ENCODE results near the gene BIRC3. TPM values are rescaled to one million over a fixed set of nuclear protein-coding genes. Genes with fewer than 3 reads are reported as not detected.

The BIRC3 gene
- polyA plus RNA-seq, 2 of the 4 experiments (the other 2 are of a cell fraction), result 11.3 to 17.5 TPM

GRCh38 chr11:102309621-102310541, 7.4 kb upstream of the BIRC3 start:
- ATAC-seq (no peak), DNase-seq (ENCODE audit: low read depth in 1 of 2, low spot score in 1 of 2) (peak in 1 of 2 experiments; percentile 33), FAIRE-seq (no peak)
- Histone ChIP-seq H3K4me3 (no peak overlapping the region), H3K4me1 (peaks cover 48% of the 10 kb centered on the region), H3K9me3 (no peaks in the 10 kb centered on the region), H3K4me2 (no peak overlapping the region), H3K27ac (peak overlapping the region in 1 of 2 experiments; percentile 25; a peak in 1 of 6 replicates)
- POLR2A ChIA-PET, result no interaction called here
- 90% methylated on average over 25 of the region's 25 CpGs for WGBS (ENCODE audit: missing lambda C conversion rate)
- TF ChIP-seq MAZ (IDR thresholded peaks at IDR 0.05; ENCODE audit: borderline replicate concordance, low read depth, low read length) (no peak), RCOR1 (IDR thresholded peaks at IDR 0.05; ENCODE audit: low read depth, low read length) (no peak), CEBPB (IDR thresholded peaks at IDR 0.05) (peak; percentile 66 to 91; a peak in 3 of 4 replicates), ZC3H11A (IDR thresholded peaks at IDR 0.05) (no peak), CTCF (IDR thresholded peaks at IDR 0.05) (0 out of 3 replicates have a peak, but pooled peaks have one; percentile 8), USF2 (IDR thresholded peaks at IDR 0.05) (no peak), SREBF2 (IDR thresholded peaks at IDR 0.05) (no peak)
- CTCF ChIA-PET, result interaction anchor here (1.6 to 3.0 kb wide), 3 partner anchors 13 to 32 kb away, joined by 5 to 14 read pairs (median 10); no protein-coding TSS in a partner anchor

GRCh38 chr11:102312667-102313066, 4.6 kb upstream of the BIRC3 start:
- ATAC-seq (no peak), FAIRE-seq (no peak), DNase-seq (ENCODE audit: low read depth in 1 of 2, low spot score in 1 of 2) (no peak)
- TF ChIP-seq MAFK (IDR thresholded peaks at IDR 0.05; ENCODE audit: partially characterized antibody), result no peak
- TF ChIP-seq ZSCAN20 (CRISPR knock-in tag; IDR thresholded peaks at IDR 0.05), result no peak
- TF ChIP-seq CHD2 (IDR thresholded peaks at IDR 0.05; ENCODE audit: low read length, partially characterized antibody), result no peak
- no peak for TF ChIP-seq USF2 (IDR thresholded peaks at IDR 0.05)
- no peak for TF ChIP-seq TP53 (CRISPR knock-in tag; IDR thresholded peaks at IDR 0.05)
- no peak for TF ChIP-seq EP300 (IDR thresholded peaks at IDR 0.05)
- no peak for TF ChIP-seq HOXB5 (CRISPR knock-in tag; IDR thresholded peaks at IDR 0.05)
- no peak for TF ChIP-seq RCOR1 (IDR thresholded peaks at IDR 0.05; ENCODE audit: low read depth, low read length)
- TF ChIP-seq NR3C1 (IDR thresholded peaks at IDR 0.05), result no peak
- no peak for TF ChIP-seq RAD21 (conservative IDR thresholded peaks at IDR 0.05 in 1 of 2, IDR thresholded peaks at IDR 0.05 in 1 of 2)
- no peak for TF ChIP-seq TFCP2L1 (CRISPR knock-in tag; IDR thresholded peaks at IDR 0.05)
- TF ChIP-seq ZNF302 (CRISPR knock-in tag; IDR thresholded peaks at IDR 0.05), result no peak
- TF ChIP-seq ESRRA (IDR thresholded peaks at IDR 0.05; ENCODE audit: borderline replicate concordance, low read length), result no peak
- peak overlapping the region; percentile 38 for H3K4me3 ChIP-seq
- WGBS (ENCODE audit: missing lambda C conversion rate), result 13% methylated on average over 2 of the region's 2 CpGs
- peak overlapping the region; percentile 80 to 93 for H3K27ac ChIP-seq
- no peaks in the 10 kb centered on the region for H3K9me3 ChIP-seq
- CTCF ChIA-PET, result interaction anchor here (1.5 to 3.0 kb wide), 2 partner anchors 18 to 19 kb away, joined by 5 to 14 read pairs; no protein-coding TSS in a partner anchor
- peaks cover 40% of the 10 kb centered on the region for H3K4me1 ChIP-seq
- H3K4me2 ChIP-seq, result peak overlapping the region; percentile 88
- POLR2A ChIA-PET, result no interaction called here
